ENCODE data around the gene NLRP6.
A peak's percentile ranks its signal among the peaks of the same experiment; 100 is the strongest.
"Not testable (repeated sequence)": the region's sequence is repeated elsewhere in the genome, so short reads cannot be mapped to it uniquely, and the experiment has no call there.

The NLRP6 gene

DNA sequence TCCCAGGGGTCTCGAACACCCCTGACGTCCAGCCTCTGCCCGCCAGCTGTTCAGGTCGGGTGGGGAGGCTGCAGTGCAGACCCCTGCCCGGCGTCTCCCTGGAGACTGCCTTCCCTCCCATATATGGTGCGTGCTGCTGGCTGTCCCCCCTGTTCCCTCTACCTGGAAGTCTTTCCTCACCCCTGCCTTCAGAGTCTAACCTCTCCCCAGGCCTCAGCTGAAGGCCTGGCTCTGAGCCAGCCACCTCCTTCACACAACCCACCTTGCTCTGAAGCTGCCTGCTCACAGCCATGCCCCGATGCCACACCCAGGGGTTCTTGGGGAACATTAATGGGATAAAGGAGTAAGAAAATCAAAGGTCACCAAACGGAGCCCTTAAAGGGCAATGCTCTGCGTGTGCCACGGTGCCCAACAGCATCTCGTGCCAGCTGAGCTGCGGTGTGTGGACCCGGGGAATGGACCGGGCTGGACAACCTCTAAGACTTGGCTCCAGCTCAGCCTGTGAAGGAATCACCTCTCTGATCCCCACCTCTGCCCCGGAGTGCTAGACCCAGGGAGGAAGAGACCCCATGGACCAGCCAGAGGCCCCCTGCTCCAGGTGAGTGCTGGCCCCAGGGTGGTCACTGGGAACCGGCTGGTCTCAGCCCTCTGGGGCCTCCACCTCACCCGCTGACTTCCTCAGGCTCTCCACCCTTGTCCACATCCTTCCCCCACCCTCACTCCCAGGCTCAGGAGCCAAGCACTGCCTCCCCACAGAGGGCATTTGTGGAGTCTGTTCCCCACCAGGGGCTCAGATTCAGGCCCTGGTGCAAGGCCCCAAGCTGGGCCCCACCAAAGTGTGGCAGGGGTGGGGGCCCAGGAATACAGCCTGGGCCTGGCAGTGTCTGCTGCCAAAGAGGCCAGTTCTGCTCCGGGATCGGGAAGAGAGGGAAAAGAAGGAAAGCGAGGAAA, at the start of gene NLRP6:
Gene NLRP6, plus strand, starts transcription at position 407 of the 951 bp plus-strand sequence. Its CDS starts 163 bp downstream, at position 570.
- H3K4me1 Mint-ChIP-seq, result peaks cover 41% of the 10 kb centered on the region

DNA sequence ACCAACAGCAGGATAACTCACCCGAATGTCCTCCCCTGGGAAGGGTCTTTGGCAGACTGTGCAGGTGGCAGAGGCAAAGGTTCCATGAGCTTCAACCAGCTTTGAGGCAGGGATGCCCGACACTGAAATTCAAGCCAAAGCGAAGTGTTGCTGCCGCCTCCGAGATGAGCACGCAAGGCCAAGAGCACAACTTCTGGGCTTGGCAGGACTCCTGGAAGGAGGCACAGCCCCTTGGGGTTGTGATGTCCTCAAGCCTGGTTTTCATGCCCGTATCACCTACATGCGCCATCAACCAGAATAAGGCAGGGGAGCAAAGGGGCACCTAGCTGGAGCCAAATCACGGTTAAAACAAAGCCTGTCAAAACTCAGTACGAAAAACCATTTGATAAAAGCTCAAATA, 47.8 kb upstream of the NLRP6 start:
- DNase-seq (ENCODE audit: low spot score in 2 of 2) (no peak), ATAC-seq (no peak)
- no peaks in the 10 kb centered on the region for H3K9me3 Mint-ChIP-seq
- peaks cover 19% of the 10 kb centered on the region for H3K4me1 Mint-ChIP-seq
- H3K27ac Mint-ChIP-seq, result no peak overlapping the region
- no peak overlapping the region for H3K4me3 Mint-ChIP-seq
- H3K36me3 Mint-ChIP-seq, result peaks cover 19% of the 10 kb centered on the region

More for the DNA sequence above, at the start of gene NLRP6:
- ATAC-seq (no peak), DNase-seq (ENCODE audit: low spot score in 2 of 2) (no peak)
- Mint-ChIP-seq H3K9me3 (no peaks in the 10 kb centered on the region), H3K36me3 (peaks cover 13% of the 10 kb centered on the region), H3K4me3 (peak within 1 kb of the TSS; percentile 72), H3K27ac (peak within 1 kb of the TSS; percentile 52)

DNA sequence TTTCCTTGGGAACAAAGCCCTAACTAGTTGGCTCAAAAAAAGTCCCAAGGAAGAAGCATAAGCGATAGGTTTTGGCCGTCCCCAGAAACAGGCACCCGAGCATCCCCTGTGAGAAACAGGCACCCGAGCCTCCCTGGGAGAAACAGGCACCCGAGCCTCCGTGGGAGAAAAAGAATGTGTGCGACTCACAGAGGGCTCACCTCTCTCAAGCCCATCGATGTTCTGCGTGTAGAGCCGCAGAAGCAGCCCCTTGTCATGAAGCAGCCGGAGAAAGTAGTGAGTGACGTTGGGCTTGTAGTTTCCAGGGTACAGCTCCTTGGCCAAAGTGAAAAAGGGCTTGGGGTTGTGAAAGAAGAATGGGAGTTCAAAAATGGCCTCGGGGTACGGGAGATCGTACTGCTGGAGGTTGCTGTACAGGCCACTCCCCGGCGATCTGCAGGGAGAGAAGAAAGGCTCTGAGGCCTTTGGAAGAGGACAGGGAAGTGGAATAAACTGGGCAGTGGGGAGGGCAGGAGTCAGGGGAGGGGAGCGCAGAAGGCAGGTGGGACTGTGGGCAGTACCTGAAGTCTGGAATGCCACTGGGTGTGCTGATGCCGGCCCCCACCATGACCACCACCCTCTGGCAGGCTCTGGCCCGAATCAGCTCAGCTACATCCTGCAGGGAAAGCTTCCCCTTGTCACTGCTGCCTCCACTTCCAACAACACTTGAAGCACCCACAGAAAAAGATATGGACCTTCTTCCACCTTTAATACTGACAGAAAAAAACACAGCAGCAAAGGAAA, 45.2 kb upstream of the NLRP6 start:
- no peaks in the 10 kb centered on the region for H3K9me3 Mint-ChIP-seq
- peak overlapping the region; percentile 54 for H3K27ac Mint-ChIP-seq
- H3K4me1 Mint-ChIP-seq, result peaks cover 18% of the 10 kb centered on the region
- ATAC-seq, result no peak
- H3K4me3 Mint-ChIP-seq, result no peak overlapping the region
- H3K36me3 Mint-ChIP-seq, result peaks cover 38% of the 10 kb centered on the region
- no peak for DNase-seq (ENCODE audit: low spot score in 2 of 2)

DNA sequence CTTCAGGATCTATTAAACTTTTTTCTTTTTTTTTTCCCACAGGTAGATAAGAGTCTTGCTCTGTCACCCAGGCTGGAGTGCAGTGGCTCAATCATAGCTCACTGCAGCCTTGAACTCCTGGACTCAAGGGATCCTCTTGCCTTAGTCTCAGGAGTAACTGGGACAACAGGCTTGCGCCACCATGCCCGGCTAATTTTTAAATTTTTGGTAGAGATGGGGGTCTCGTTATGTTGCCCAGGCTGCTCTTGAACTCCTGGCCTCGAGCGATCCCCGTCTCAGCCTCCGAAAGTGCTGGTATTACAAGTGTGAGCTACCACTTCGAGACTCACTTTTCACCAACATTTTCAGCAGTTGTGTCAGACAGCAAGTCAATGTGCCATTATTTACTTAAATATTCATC, 43.0 kb upstream of the NLRP6 start:
- ATAC-seq (no peak), DNase-seq (ENCODE audit: low spot score in 2 of 2) (no peak)
- peak overlapping the region; percentile 92 for H3K4me3 Mint-ChIP-seq
- H3K9me3 Mint-ChIP-seq, result no peaks in the 10 kb centered on the region
- H3K27ac Mint-ChIP-seq, result peak overlapping the region; percentile 98
- peaks cover 45% of the 10 kb centered on the region for H3K36me3 Mint-ChIP-seq
- peaks cover 22% of the 10 kb centered on the region for H3K4me1 Mint-ChIP-seq

GRCh38 chr11:235609-235996, 42.6 kb upstream of the NLRP6 start:
- Mint-ChIP-seq H3K9me3 (no peaks in the 10 kb centered on the region), H3K4me3 (peak overlapping the region; percentile 92), H3K4me1 (peaks cover 22% of the 10 kb centered on the region), H3K36me3 (peaks cover 45% of the 10 kb centered on the region), H3K27ac (peak overlapping the region; percentile 98)
- ATAC-seq, result peak; percentile 54
- DNase-seq (ENCODE audit: low spot score in 2 of 2), result no peak

- Mint-ChIP-seq H3K9me3 (no peaks in the 10 kb centered on the region), H3K27ac (peak within 1 kb of the TSS; percentile 98), H3K36me3 (peaks cover 51% of the 10 kb centered on the region), H3K4me3 (peak within 1 kb of the TSS; percentile 92), H3K4me1 (peaks cover 24% of the 10 kb centered on the region)
- ATAC-seq, result peak; percentile 89
- DNase-seq (ENCODE audit: low spot score in 2 of 2), result peak; percentile 54 to 87
Measured at GRCh38 chr11:235997-236773, 42.0 kb upstream of the NLRP6 start, which contains the start of gene SIRT3. SIRT3 (minus strand) TSS chr11:236342; CDS start chr11:236328, 14 bp downstream.

GRCh38 chr11:236774-237767, 41.1 kb upstream of the NLRP6 start, which contains the start of gene PSMD13:
PSMD13 (plus strand) TSS chr11:236976; CDS start chr11:237050, 74 bp downstream.
- H3K9me3 Mint-ChIP-seq, result no peaks in the 10 kb centered on the region
- peaks cover 60% of the 10 kb centered on the region for H3K36me3 Mint-ChIP-seq
- H3K4me3 Mint-ChIP-seq, result peak within 1 kb of the TSS; percentile 92
- ATAC-seq (peak; percentile 93), DNase-seq (ENCODE audit: low spot score in 2 of 2) (peak; percentile 82 to 90)
- H3K4me1 Mint-ChIP-seq, result peaks cover 33% of the 10 kb centered on the region
- peak within 1 kb of the TSS; percentile 98 for H3K27ac Mint-ChIP-seq

DNA sequence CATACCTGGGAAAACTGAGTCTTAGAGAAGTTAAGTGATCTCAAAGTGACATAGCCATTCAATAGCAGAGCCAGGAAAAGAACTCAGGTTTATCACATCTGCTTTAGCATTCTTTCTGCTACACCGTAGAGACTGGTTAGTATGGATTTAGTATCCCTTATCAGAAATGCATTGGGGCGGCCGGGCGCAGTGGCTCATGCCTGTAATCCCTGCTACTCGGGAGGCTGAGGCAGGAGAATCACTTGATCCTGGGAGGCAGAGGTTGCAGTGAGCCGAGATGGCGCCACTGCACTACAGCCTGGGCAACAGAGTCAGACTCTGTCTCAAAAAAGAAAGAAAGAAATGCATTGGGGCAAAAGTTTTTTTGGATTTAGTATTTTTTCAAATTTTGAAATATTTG, 39.9 kb upstream of the NLRP6 start:
- not testable (repeated sequence) for H3K9me3 Mint-ChIP-seq; H3K27ac Mint-ChIP-seq; DNase-seq (ENCODE audit: low spot score in 2 of 2); ATAC-seq
- Mint-ChIP-seq H3K36me3 (peaks cover 73% of the 10 kb centered on the region), H3K4me3 (peak overlapping the region; percentile 92), H3K4me1 (peaks cover 35% of the 10 kb centered on the region)

DNA sequence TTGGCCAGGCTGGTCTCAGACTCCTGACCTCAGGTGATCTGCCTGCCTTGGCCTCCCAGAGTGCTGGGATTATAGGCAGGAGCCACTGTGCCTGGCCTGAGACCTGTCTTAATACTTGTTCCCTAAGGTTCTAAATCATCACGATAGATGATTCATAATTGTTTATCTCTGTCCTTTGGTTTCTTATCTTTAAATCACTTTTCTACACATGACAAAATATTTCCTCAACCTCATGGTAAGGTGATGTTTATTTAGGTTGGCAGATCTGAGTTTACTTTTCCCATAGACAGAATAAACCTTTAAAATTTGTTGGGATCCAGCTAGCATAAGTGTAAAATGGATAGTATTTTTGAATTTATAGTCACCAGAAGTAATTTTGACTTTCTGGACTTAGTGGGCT, 37.9 kb upstream of the NLRP6 start:
- H3K9me3 Mint-ChIP-seq, result no peaks in the 10 kb centered on the region
- H3K4me3 Mint-ChIP-seq, result no peak overlapping the region
- ATAC-seq, result no peak
- no peak overlapping the region for H3K27ac Mint-ChIP-seq
- DNase-seq (ENCODE audit: low spot score in 2 of 2), result no peak
- peaks cover 92% of the 10 kb centered on the region for H3K36me3 Mint-ChIP-seq
- peaks cover 38% of the 10 kb centered on the region for H3K4me1 Mint-ChIP-seq

DNA sequence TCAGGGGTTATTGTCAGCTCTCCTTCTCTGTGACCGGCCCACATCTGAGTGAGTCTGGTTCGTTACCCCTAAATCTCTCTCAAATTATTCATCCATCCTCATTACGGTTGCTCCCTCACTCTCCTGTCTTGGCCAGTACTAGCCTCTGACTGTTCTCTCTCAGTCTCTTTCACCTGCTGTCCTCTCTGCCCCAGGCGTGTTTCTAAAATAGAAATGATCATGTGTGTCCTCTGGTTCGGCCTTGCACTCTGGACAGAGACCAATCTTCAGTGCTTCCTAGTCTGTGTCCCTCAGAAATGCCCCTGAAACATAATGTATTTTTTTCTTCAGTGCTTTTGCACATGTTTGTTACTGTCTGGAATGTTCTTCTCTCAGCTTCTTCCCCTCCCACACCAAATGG, 36.6 kb upstream of the NLRP6 start:
- DNase-seq (ENCODE audit: low spot score in 2 of 2) (no peak), ATAC-seq (no peak)
- Mint-ChIP-seq H3K36me3 (peaks cover 93% of the 10 kb centered on the region), H3K4me1 (peaks cover 38% of the 10 kb centered on the region), H3K27ac (peak overlapping the region; percentile 57), H3K9me3 (no peaks in the 10 kb centered on the region), H3K4me3 (no peak overlapping the region)

GRCh38 chr11:244376-244775, 33.8 kb upstream of the NLRP6 start:
- Mint-ChIP-seq H3K27ac (no peak overlapping the region), H3K4me3 (no peak overlapping the region), H3K4me1 (peaks cover 32% of the 10 kb centered on the region), H3K9me3 (no peaks in the 10 kb centered on the region), H3K36me3 (peaks cover 100% of the 10 kb centered on the region)
- ATAC-seq (peak; percentile 80), DNase-seq (ENCODE audit: low spot score in 2 of 2) (no peak)

- H3K4me1 Mint-ChIP-seq, result peaks cover 14% of the 10 kb centered on the region
- H3K9me3 Mint-ChIP-seq, result no peaks in the 10 kb centered on the region
- ATAC-seq (no peak), DNase-seq (ENCODE audit: low spot score in 2 of 2) (no peak)
- H3K4me3 Mint-ChIP-seq, result no peak overlapping the region
- peaks cover 100% of the 10 kb centered on the region for H3K36me3 Mint-ChIP-seq
- peak overlapping the region; percentile 2 for H3K27ac Mint-ChIP-seq
Measured at GRCh38 chr11:249062-249461, 29.1 kb upstream of the NLRP6 start.

DNA sequence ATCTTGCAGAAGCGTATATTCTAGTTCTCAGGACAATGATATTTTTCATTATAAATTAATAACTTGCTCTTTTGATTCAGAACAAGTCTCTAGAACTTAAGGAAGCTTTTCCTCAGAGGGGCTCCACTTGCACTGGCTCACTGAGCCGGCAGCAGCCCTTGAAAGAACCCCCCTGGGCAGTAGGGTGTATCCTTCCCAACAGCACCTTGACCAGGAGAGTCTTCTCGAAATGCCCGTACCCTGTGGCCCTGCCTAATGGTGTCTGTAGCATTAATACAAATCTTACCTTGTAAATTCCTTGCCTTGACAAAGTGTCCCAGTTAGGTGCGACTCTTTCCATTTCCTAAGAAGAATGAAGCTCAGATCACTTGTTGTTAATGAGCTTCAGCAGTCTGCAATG, 27.9 kb upstream of the NLRP6 start:
- Mint-ChIP-seq H3K4me3 (no peak overlapping the region), H3K36me3 (peaks cover 90% of the 10 kb centered on the region), H3K4me1 (peaks cover 11% of the 10 kb centered on the region), H3K27ac (peak overlapping the region; percentile 20), H3K9me3 (no peaks in the 10 kb centered on the region)
- ATAC-seq (no peak), DNase-seq (ENCODE audit: low spot score in 2 of 2) (no peak)
